PFSK-1 (cell line): ENCODE results near the gene TPX2.

Source experiments
- FOXP2 ChIP-seq: optimal IDR thresholded peaks from 2 replicates; pipeline ENCODE3; 2011; ENCODE audit warnings: borderline replicate concordance, control low read depth, inconsistent platforms; ENCODE audit not compliant: insufficient read depth; ENCODE audit errors: extremely low read length, extremely low read depth
- POLR2AphosphoS5 ChIP-seq: IDR thresholded peaks from 2 replicates; pipeline ENCODE4 v1.6.1; 2012; ENCODE audit warnings: low read depth, mild to moderate bottlenecking, control low read depth, low read length, moderate library complexity
- SIN3A ChIP-seq: IDR thresholded peaks from 2 replicates; pipeline ENCODE4 v1.6.1; 2012; ENCODE audit warnings: mild to moderate bottlenecking, low read length, moderate library complexity, borderline replicate concordance; ENCODE audit not compliant: insufficient read depth
- TAF1 ChIP-seq: IDR thresholded peaks from 2 replicates; pipeline ENCODE4 v1.6.1; 2012; ENCODE audit warnings: low read length, control low read depth, borderline replicate concordance; ENCODE audit not compliant: insufficient read depth
- TF ChIP-seq, protein P1 (sequence below), 2 experiments: IDR thresholded peaks; 2 replicates each; pipeline versions ENCODE4 v1.6.1 to v1.8.0; 2011 to 2012; ENCODE audit warnings: low read depth in 2 of 2, low read length in 2 of 2, control low read depth in 1 of 2, inconsistent platforms in 1 of 2, mild to moderate bottlenecking in 1 of 2, moderate library complexity in 1 of 2; ENCODE audit not compliant: insufficient read depth in 1 of 2

TPX2 gene

DNA sequence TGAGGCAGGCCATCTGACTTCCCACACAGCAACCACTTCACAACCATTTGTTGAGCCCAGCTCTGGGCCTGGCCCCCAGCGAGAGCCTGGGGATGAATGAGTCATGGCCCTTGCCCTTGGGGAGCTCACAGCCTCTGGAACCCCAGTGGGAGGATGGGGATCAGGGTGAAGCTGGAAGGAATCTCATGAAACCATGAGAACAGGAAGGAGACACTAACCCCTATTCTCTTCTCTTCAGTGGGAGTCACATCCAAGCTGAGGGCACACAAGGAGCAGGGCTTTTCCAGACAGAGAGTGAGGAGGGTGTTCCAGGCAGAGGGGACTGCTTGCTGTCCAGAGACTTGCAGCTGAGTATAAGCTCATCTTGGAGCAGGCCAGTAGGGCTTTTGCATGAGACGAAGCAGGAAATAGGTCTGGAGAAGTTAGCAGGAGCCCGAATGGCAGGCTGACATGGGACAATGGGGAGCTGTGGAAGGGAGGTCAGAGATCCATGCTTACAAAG, 98.9 kb downstream of the TPX2 start:
- TF ChIP-seq, protein P1, sequence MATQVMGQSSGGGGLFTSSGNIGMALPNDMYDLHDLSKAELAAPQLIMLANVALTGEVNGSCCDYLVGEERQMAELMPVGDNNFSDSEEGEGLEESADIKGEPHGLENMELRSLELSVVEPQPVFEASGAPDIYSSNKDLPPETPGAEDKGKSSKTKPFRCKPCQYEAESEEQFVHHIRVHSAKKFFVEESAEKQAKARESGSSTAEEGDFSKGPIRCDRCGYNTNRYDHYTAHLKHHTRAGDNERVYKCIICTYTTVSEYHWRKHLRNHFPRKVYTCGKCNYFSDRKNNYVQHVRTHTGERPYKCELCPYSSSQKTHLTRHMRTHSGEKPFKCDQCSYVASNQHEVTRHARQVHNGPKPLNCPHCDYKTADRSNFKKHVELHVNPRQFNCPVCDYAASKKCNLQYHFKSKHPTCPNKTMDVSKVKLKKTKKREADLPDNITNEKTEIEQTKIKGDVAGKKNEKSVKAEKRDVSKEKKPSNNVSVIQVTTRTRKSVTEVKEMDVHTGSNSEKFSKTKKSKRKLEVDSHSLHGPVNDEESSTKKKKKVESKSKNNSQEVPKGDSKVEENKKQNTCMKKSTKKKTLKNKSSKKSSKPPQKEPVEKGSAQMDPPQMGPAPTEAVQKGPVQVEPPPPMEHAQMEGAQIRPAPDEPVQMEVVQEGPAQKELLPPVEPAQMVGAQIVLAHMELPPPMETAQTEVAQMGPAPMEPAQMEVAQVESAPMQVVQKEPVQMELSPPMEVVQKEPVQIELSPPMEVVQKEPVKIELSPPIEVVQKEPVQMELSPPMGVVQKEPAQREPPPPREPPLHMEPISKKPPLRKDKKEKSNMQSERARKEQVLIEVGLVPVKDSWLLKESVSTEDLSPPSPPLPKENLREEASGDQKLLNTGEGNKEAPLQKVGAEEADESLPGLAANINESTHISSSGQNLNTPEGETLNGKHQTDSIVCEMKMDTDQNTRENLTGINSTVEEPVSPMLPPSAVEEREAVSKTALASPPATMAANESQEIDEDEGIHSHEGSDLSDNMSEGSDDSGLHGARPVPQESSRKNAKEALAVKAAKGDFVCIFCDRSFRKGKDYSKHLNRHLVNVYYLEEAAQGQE (IDR thresholded peaks at IDR 0.05; ENCODE audit: insufficient read depth in 1 of 2, low read depth in 2 of 2, low read length in 2 of 2) = no peak
- TF ChIP-seq FOXP2 (no peak), SIN3A (no peak), TAF1 (no peak), POLR2AphosphoS5 (no peak)

DNA sequence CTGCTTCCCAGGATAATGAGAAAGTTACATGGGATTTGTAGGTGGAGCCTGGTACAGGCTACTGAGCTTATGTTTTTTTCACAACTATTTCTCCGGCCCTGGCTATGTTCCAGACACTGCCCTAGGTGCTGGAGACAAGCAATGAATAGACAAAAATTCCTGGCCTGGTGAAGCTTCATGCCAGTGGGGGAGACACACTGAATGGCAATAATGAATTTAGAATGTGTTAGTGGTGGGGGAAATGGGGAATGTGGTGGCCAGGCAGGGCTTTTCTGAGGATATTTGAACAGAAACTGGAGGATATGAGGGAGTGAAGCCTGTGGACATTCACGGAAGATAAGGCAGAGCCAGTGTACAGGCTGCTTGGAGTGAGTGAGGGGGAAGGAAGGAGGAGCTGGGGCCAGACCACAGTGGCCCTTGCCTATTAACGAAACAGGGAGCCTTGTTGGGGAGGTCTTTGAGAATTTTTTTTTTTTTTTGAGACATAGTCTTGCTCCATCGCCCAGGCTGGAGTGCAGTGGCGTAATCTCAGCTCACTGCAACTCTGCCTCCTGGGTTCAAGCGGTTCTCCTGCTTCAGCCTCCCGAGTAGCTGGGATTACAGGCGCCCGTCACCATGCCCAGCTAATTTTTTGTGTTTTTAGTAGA, 99.7 kb downstream of the TPX2 start:
- no peak for TF ChIP-seq POLR2AphosphoS5
- no peak for TF ChIP-seq FOXP2
- TF ChIP-seq, protein P1 (IDR thresholded peaks at IDR 0.05; ENCODE audit: insufficient read depth in 1 of 2, low read depth in 2 of 2, low read length in 2 of 2) = peak in 1 of 2 experiments; percentile 64; a peak in 1 of 4 replicates
- no peak for TF ChIP-seq SIN3A
- no peak for TF ChIP-seq TAF1

DNA sequence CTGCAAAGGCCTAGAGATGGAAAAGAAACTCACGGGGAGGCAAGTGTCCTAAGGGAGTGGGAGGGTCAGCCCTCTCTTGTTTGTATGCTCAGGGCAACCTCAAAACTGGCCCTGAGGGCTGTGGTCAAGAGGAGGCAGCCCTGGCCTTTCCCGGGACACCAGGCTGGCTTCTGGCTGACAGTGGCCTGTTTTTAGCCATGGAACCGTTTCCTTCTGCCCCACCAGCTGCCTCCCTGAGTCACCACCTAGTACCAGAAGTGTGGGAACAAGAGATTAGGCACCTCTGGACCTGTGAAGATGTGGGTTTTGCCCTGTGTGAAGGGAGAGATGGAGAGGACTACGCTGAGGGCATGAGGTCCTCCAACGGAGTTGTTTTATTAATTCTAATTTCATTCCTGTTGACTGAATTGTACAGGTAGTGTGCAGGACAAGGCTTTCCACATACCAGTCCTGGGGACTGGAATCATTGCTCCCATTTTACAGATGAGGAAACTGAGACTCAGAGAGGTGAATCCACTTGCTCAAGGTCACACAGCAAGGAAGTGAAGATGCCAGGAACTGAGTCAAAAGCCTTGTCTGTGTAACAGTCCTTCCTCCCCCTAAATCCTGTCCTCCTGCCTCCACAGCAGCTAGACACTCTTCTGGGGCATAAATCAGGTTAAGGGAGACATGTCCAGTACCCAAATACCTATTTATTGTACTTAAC, 100.8 kb downstream of the TPX2 start:
- TF ChIP-seq POLR2AphosphoS5 (no peak), FOXP2 (no peak), TAF1 (no peak), SIN3A (no peak)
- TF ChIP-seq, protein P1 (IDR thresholded peaks at IDR 0.05; ENCODE audit: insufficient read depth in 1 of 2, low read depth in 2 of 2, low read length in 2 of 2) = no peak

GRCh38 chr20:31840906-31841816, 102.1 kb downstream of the TPX2 start:
- no peak for TF ChIP-seq SIN3A
- TF ChIP-seq FOXP2 = no peak
- TF ChIP-seq, protein P1 (IDR thresholded peaks at IDR 0.05; ENCODE audit: insufficient read depth in 1 of 2, low read depth in 2 of 2, low read length in 2 of 2) = no peak
- TF ChIP-seq TAF1 = no peak
- TF ChIP-seq POLR2AphosphoS5 = no peak
